Measurements from ENCODE around the gene TOX3. TPM values are rescaled to one million over a fixed set of nuclear protein-coding genes. Genes with fewer than 3 reads are reported as not detected.

The TOX3 gene
- total and polyA plus RNA-seq, 2 of the 13 experiments (the other 11 are each of a cell fraction or from before 2014, with no cell fraction given): 14.5 to 98.6 TPM

DNA sequence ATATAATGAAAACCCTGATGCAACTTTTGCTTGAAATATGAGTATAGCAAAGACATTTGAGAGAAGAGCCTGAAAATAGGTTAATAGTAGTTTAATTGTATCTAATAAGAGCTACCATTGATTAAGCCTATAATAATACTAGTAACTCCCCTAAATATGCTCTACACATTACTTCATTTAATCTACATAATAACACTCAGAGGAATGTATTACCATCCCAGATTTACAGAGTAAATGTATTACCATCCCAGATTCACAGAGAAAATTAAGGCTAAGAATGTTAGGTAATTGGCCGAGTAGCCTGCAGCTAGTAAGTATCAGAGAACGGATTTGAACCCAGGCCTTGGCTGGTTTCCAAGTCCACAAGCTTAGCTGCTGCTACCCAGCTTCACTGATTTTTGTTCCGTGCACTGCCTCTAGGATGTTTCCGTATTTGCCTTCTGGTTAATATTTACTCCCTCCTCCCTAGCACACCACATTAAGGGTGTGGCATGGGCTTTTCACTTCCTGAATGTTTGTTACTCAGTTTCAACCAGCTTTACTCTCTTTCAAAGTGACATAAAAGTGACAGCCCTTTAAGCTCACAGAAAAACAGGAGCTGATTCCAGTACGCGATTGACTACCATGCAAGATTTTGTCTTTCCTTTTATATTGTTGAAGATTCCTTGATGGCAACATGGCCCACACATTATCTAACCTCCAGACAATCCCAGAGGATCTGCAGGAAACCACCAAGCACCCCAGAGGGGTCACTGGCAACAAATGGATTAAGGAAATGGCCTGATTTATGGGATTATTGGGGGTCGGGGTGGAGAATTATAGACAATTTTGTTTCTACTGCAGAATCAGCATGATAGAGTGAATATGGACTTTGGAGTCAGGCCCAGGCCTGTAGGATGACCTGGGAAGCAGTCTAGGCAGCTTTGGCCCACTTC lies 26.7 kb upstream of the TOX3 start (continued):
- TF ChIP-seq MYNN (CRISPR knock-in tag; IDR thresholded peaks at IDR 0.05; ENCODE audit: low read depth) (no peak), ZC3H13 (CRISPR knock-in tag; IDR thresholded peaks at IDR 0.05) (no peak), MZF1 (CRISPR knock-in tag; IDR thresholded peaks at IDR 0.05; ENCODE audit: borderline replicate concordance) (no peak), CENPBD1 (CRISPR knock-in tag; IDR thresholded peaks at IDR 0.05; ENCODE audit: borderline replicate concordance, low read depth) (peak; percentile 87; the same call in 1 of the 2 replicates), PTBP1 (IDR thresholded peaks at IDR 0.05; ENCODE audit: low read depth, low read length, poor library complexity, severe bottlenecking) (no peak), ZNF576 (CRISPR knock-in tag; IDR thresholded peaks at IDR 0.05) (no peak), ZSCAN20 (CRISPR knock-in tag; IDR thresholded peaks at IDR 0.05; ENCODE audit: borderline replicate concordance) (no peak), ZNF713 (CRISPR knock-in tag; IDR thresholded peaks at IDR 0.05) (no peak), ZNF569 (CRISPR knock-in tag; IDR thresholded peaks at IDR 0.05; ENCODE audit: borderline replicate concordance) (no peak), ZNF343 (CRISPR knock-in tag; IDR thresholded peaks at IDR 0.05) (0 out of 2 replicates have a peak, but pooled peaks have one; percentile 28), RFXANK (CRISPR knock-in tag; IDR thresholded peaks at IDR 0.05) (0 out of 2 replicates have a peak, but pooled peaks have one; percentile 20), KDM5A (IDR thresholded peaks at IDR 0.05; ENCODE audit: borderline replicate concordance, low read length) (no peak; the same call in 1 of the 2 replicates), ADNP (CRISPR knock-in tag; IDR thresholded peaks at IDR 0.05) (peak; percentile 88), ZBTB42 (CRISPR knock-in tag; IDR thresholded peaks at IDR 0.05) (0 out of 2 replicates have a peak, but pooled peaks have one; percentile 48), GTF3A (CRISPR knock-in tag; conservative IDR thresholded peaks at IDR 0.05) (no peak), MED1 (CRISPR knock-in tag; IDR thresholded peaks at IDR 0.05) (peak; percentile 98), HNRNPK (IDR thresholded peaks at IDR 0.05; ENCODE audit: low read depth, low read length, poor library complexity, severe bottlenecking) (no peak), YEATS4 (CRISPR knock-in tag; IDR thresholded peaks at IDR 0.05; ENCODE audit: borderline replicate concordance) (peak; percentile 49; the same call in 1 of the 2 replicates), ZNF280D (CRISPR knock-in tag; IDR thresholded peaks at IDR 0.05) (peak; percentile 93), RORA (CRISPR knock-in tag; IDR thresholded peaks at IDR 0.05) (no peak), PRMT3 (CRISPR knock-in tag; IDR thresholded peaks at IDR 0.05; ENCODE audit: borderline replicate concordance, low read depth) (no peak), ZBTB21 (CRISPR knock-in tag; IDR thresholded peaks at IDR 0.05) (peak; percentile 69), E2F5 (CRISPR knock-in tag; conservative IDR thresholded peaks at IDR 0.05) (no peak)
- TF ChIP-seq, protein P1, sequence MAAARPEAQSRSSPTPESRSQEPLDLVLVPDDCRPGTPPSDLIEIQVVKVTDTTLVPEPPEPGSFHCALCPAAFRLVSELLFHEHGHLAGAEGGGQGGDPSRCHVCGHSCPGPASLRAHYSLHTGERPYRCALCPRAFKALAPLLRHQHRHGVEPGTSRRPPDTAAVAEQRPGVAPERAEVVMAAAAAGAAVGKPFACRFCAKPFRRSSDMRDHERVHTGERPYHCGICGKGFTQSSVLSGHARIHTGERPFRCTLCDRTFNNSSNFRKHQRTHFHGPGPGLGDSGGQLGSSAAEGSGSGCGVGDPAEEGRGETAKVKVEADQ (CRISPR knock-in tag; IDR thresholded peaks at IDR 0.05; ENCODE audit: borderline replicate concordance): no peak
